Measurements from ENCODE around the gene RPS6KA1.

DNA sequence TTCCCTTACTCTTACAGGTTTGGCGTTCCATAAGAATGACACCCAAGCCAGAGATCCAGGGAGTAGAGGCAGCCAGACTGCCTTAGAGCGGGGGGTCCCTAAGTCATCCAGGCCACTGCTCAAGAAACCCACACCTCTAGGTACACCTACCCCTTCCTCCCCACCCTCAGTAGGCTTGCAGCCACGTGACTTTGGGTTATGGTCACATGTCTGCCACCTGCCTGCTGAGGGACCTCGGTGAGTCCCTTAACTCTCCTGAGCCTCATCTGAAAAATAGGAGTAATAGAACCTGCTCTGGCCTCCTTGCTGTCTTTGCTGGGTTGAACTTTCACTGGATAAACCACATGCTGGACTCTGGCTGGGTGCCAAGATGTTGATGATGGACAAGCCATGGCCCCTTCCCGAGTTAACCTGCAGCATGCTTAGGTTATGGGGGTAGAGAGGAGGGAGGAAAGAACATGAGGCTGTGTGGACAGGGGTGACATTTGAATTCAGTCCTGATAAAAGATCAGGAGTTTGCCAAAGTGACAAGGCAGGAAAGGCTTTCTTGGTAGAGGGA, 4.5 kb downstream of the RPS6KA1 start:
- TF ChIP-seq ZNF274 (IDR thresholded peaks at IDR 0.05; ENCODE audit: low read depth, low read length) (no peak), SUZ12 (IDR thresholded peaks at IDR 0.05; ENCODE audit: extremely low read depth, insufficient read depth, insufficient read length) (no peak)
